Peyer's patch (tissue), 4 donors: ENCODE results near the gene CDHR1. TPM values are rescaled to one million over a fixed set of nuclear protein-coding genes. Genes with fewer than 3 reads are reported as not detected.

Experiments
- DNase-seq, 3 donors: peaks; one replicate each; pipeline ENCODE4 v3.0.0-alpha.2; 2017 to 2019
- H3K27ac ChIP-seq, 4 donors: fragments of 200-600 bp; sonication (generic); one replicate each; pipeline ENCODE4 v1.5.1; 2016 to 2019
- H3K27me3 ChIP-seq, 2 donors: fragments of 200-600 bp; sonication (generic); one replicate each; pipeline ENCODE4 v1.5.1; 2019
- H3K36me3 ChIP-seq, 3 donors: fragments of 200-600 bp; sonication (generic); one replicate each; pipeline ENCODE4 v1.5.1; 2016 to 2019
- H3K4me1 ChIP-seq, 4 donors: fragments of 200-600 bp; sonication (generic); one replicate each; pipeline ENCODE4 v1.5.1; 2016 to 2019
- H3K4me3 ChIP-seq, 4 donors: fragments of 200-600 bp; sonication (generic); 1 replicate in 3 of 4; 2 replicates in 1 of 4; pipeline ENCODE4 v1.5.1; 2016 to 2019; ENCODE audit warnings: mild to moderate bottlenecking in 1 of 4
- H3K9me3 ChIP-seq, 4 donors: fragments of 200-600 bp; sonication (generic); one replicate each; pipeline ENCODE4 v1.5.1; 2016 to 2019; ENCODE audit warnings: mild to moderate bottlenecking in 1 of 4
- POLR2A ChIP-seq, 2 donors: fragments of 450-650 bp; IDR thresholded peaks; one replicate each; pipeline ENCODE4 v1.5.1; 2017; ENCODE audit warnings: antibody characterized with exemption in 2 of 2, mild to moderate bottlenecking in 2 of 2, moderate library complexity in 2 of 2
- total RNA-seq, 4 donors: library from RNA; depleted of rRNA; stranded (reverse); fragments of >200 nt; gene quantifications; one replicate each; pipeline ENCODE4 v1.1.0, GENCODE V29; 2016
- TF ChIP-seq, protein P1 (sequence below), 6 experiments: fragments of 450-650 bp in 4 of 6; fragments of 200-600 bp in 2 of 6; sonication (generic) in 1 of 6; IDR thresholded peaks; one replicate each; pipeline ENCODE4 v1.5.1; 2017 to 2019; ENCODE audit warnings: antibody characterized with exemption in 6 of 6, mild to moderate bottlenecking in 3 of 6, moderate library complexity in 1 of 6

Gene CDHR1
- total RNA-seq, 4 donors from 2014 or later, result 22.6 to 87.0 (median 59.9) TPM

DNA sequence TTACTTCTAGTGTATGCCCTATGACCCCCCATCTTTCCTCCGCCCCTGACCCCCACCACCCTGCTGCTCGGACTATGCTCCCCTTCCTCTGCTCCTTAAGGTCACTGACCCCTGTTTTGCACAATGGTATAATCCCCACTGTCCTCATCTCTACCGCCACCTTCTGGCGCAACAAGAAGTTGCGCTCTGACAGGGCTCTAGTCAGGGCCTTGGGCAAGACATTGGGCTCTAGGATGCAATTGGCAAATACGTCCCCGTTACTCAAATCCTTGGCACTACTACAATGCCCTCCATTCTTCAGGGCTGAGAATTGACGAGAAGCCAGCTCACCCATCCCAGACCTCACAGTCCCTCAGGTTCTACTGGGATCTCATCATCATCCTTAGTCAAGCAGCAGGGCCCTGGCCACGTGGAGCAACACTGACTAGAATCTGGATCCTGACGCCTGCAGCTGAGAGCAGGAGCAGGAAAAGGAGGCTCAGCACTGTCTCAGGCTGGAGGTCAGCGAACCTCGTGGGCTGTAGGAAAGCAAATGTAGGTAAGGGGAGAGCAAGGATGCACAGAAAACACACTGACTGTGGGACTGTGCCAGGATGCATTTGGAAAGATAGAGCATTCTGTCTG lies 20.4 kb downstream of the CDHR1 start:
- TF ChIP-seq, protein P1, sequence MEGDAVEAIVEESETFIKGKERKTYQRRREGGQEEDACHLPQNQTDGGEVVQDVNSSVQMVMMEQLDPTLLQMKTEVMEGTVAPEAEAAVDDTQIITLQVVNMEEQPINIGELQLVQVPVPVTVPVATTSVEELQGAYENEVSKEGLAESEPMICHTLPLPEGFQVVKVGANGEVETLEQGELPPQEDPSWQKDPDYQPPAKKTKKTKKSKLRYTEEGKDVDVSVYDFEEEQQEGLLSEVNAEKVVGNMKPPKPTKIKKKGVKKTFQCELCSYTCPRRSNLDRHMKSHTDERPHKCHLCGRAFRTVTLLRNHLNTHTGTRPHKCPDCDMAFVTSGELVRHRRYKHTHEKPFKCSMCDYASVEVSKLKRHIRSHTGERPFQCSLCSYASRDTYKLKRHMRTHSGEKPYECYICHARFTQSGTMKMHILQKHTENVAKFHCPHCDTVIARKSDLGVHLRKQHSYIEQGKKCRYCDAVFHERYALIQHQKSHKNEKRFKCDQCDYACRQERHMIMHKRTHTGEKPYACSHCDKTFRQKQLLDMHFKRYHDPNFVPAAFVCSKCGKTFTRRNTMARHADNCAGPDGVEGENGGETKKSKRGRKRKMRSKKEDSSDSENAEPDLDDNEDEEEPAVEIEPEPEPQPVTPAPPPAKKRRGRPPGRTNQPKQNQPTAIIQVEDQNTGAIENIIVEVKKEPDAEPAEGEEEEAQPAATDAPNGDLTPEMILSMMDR (IDR thresholded peaks at IDR 0.05), result peak in 4 of 6 experiments; percentile 16 to 56 (median 40)
- no peak for TF ChIP-seq POLR2A (IDR thresholded peaks at IDR 0.05)
- Histone ChIP-seq H3K4me1 (no peaks in the 10 kb centered on the region), H3K36me3 (peaks cover 0 to 6% (median 0%) of the 10 kb centered on the region in 3 donors), H3K9me3 (no peaks in the 10 kb centered on the region), H3K4me3 (no peak overlapping the region), H3K27me3 (no peaks in the 10 kb centered on the region), H3K27ac (no peak overlapping the region)
- no peak for DNase-seq

DNA sequence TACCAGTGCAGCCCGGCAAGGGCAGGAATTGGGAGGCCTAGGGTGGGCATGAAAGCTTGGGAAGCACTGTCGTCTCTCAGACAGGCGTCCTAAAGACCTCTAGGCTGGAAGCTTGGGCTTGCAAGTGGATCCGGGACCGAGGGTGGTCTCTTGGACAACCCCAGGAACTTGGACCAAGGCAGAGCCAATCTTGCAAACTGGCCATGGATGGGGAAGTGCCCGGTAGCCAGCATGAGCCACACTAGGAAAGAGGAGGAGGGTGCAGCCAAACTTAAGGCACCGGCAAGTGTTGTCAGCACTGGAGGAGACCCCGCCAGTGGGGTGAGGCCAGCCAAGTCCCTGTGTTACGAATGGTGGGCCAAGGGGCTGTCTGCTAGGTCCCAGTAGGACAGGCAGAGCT lies 22.5 kb downstream of the CDHR1 start:
- Histone ChIP-seq H3K9me3 (no peaks in the 10 kb centered on the region), H3K4me1 (no peaks in the 10 kb centered on the region), H3K27ac (no peak overlapping the region), H3K36me3 (no peaks in the 10 kb centered on the region), H3K27me3 (no peaks in the 10 kb centered on the region), H3K4me3 (no peak overlapping the region)
- no peak for TF ChIP-seq POLR2A (IDR thresholded peaks at IDR 0.05)
- TF ChIP-seq, protein P1 (IDR thresholded peaks at IDR 0.05), result no peak
- DNase-seq, result no peak

GRCh38 chr10:84217746-84218145 lies 23.4 kb downstream of the CDHR1 start:
- H3K27me3 ChIP-seq, result no peaks in the 10 kb centered on the region
- H3K27ac ChIP-seq, result no peak overlapping the region
- TF ChIP-seq, protein P1 (IDR thresholded peaks at IDR 0.05), result no peak
- TF ChIP-seq POLR2A (IDR thresholded peaks at IDR 0.05), result no peak

DNA sequence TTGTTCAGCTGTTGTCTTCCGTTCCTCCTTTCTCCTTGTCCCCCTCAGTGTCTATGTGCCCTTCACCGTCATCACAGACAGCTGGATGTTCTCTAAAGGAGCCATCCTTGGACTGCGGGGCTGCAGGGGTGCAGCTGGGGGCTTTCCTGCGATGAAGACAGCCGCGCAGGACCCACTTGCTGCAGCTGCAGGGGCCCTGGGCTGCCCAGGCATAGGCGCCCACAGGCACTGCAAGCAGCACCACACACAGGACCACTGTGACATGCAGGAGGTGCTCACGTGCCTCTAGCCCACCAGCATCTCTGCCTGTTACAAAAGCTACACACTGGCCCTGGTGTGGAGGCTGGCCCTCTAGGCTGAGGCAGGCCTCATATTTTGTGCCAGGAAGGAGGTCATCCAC lies 27.6 kb downstream of the CDHR1 start:
- no peaks in the 10 kb centered on the region for H3K27me3 ChIP-seq
- no peak for TF ChIP-seq POLR2A (IDR thresholded peaks at IDR 0.05)
- TF ChIP-seq, protein P1 (IDR thresholded peaks at IDR 0.05), result no peak
- no peaks in the 10 kb centered on the region for H3K36me3 ChIP-seq
- H3K4me3 ChIP-seq, result no peak overlapping the region
- no peak for DNase-seq
- H3K4me1 ChIP-seq, result no peaks in the 10 kb centered on the region
- H3K9me3 ChIP-seq, result no peaks in the 10 kb centered on the region
- H3K27ac ChIP-seq, result no peak overlapping the region

More at GRCh38 chr10:84217746-84218145, 23.4 kb downstream of the CDHR1 start:
- H3K36me3 ChIP-seq, result no peaks in the 10 kb centered on the region
- no peaks in the 10 kb centered on the region for H3K9me3 ChIP-seq
- no peak for DNase-seq
- no peak overlapping the region for H3K4me3 ChIP-seq
- H3K4me1 ChIP-seq, result no peaks in the 10 kb centered on the region

DNA sequence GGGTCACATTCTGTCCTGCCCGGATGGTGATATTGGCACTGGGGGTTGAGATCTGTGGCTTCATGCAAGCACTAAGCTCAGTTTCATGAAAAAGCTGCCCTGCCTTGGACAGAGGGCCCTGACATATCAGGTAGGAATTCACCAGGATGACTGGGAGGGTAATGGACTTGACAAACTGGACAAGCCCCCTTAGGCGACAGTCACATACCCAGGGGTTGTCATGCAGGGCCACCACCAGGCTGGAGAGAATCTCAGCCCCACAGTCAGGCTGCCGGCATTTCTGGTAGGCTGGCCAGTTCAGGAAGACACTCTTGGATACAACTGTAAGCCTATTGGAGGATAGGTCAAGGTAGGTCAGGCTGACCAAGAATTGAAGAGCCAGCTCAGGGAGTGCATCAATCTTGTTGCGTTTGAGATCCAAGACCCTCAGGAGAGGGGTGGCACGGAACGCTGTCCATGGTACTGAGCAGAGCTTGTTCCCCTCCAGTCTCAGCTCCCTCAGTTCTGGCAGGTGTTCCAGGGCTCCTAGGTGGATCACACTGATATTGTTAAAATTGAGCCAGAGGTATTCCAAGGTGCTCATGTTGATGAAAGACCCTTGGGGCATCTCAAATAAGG lies 30.2 kb downstream of the CDHR1 start:
- no peak overlapping the region for H3K4me3 ChIP-seq
- no peak for TF ChIP-seq POLR2A (IDR thresholded peaks at IDR 0.05)
- TF ChIP-seq, protein P1 (IDR thresholded peaks at IDR 0.05), result no peak

More for the DNA sequence above, 30.2 kb downstream of the CDHR1 start:
- DNase-seq, result no peak
- Histone ChIP-seq H3K4me1 (no peaks in the 10 kb centered on the region), H3K9me3 (no peaks in the 10 kb centered on the region), H3K27ac (no peak overlapping the region), H3K36me3 (no peaks in the 10 kb centered on the region), H3K27me3 (no peaks in the 10 kb centered on the region)
